Epidermal melanocyte (primary cell): ENCODE measurements around the gene SMARCA4.

ENCODE experiments used
- DNase-seq: peaks from one replicate; pipeline ENCODE4 v3.0.0; 2011; ENCODE audit warnings: low spot score; ENCODE audit not compliant: insufficient read length

SMARCA4 gene

GRCh38 chr19:11033251-11033650, 72.4 kb downstream of the SMARCA4 start:
- no peak for DNase-seq

DNA sequence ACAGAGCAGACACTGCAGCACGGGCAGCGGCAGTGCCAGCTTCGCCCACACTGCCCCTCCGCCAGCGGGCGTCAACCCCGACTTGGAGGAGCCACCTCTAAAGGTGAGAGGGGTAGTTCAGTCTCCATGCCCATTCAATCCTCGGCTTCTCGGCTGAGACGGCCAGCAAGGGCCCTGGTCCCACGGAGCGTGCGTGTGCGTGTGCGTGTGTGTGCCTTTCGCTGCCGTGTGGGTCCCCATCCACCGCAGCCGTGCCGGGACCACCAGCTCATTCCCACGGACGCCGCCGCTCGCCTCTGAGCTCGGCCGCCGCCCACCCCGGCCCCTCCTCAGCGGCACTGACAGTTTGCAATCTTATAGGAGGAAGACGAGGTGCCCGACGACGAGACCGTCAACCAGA, 72.9 kb downstream of the SMARCA4 start:
- no peak for DNase-seq

DNA sequence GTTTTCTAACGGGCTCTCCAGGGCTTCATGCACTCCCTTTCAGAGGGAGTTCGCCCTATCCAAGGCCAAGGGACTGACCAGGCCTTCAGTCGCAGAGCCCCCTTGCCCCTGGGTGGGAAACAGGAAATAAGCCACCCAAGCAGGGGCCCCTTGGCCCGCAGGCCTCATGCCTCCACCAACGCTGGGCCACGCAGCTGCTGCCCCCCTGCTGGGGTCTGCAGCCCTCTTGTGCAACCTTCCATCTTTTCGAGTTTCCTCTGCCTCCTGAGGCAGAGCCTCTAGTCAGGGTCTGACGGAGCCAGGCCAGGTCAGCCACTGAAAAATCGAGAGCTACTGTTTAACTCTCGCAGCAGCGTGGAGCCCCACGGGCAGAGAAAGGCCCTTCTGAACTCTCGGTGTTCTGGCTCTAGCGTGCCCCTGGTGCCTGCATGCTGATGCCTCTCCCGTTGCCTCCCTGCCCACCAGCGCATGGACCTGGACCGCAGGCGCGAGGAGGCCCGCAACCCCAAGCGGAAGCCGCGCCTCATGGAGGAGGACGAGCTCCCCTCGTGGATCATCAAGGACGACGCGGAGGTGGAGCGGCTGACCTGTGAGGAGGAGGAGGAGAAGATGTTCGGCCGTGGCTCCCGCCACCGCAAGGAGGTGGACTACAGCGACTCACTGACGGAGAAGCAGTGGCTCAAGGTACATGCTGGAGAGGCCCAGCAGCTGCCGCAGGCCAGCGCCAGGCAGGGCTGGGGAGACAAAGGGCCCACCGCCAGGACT, 73.8 kb downstream of the SMARCA4 start:
- no peak for DNase-seq

DNA sequence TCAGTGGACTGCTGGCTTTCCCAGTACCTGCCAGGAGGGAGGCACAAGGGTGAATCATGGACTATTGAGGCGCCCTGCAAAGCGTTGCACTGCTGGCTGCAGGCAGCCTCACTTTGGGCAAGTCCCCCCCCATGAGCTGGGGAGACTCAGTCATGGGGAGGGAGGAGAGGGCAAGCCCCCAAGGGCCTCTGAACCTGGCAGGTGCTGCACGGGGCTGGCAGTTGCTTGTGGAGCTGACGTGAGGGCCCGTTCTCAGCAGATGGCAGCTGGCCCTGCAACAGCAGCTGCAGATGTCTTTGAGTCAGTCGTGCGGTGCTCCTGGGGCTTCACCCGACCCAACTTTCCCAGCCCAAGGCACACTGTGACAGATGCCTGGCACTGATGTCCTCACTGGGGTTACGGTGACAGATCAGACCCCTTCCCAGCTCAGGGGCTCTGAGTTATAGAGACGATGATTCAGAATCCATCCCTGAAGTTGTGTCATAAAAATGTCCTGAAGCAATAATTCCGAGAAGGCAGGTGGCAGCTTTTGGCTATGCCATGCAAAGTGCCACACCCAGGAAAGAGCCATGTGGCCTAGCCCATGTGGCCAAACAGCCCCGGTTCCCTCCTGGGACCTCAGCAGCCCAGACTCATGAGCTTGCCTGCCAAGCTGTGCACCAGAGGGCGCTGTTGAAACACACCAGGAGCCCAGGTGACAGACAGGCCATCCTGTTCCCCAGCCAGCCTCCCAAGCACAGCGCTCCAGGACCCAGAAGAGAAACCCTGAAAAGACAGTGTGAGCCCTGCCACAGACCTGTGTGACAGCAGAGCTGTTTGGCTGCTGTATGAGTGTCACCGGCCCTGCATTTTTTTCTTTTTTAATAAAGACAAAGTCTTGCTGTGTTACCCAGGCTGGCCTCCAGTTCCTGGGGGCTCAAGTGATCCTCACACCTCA, 74.9 kb downstream of the SMARCA4 start:
- DNase-seq = peak; percentile 92

GRCh38 chr19:11038511-11038910, 77.7 kb downstream of the SMARCA4 start:
- DNase-seq = no peak

DNA sequence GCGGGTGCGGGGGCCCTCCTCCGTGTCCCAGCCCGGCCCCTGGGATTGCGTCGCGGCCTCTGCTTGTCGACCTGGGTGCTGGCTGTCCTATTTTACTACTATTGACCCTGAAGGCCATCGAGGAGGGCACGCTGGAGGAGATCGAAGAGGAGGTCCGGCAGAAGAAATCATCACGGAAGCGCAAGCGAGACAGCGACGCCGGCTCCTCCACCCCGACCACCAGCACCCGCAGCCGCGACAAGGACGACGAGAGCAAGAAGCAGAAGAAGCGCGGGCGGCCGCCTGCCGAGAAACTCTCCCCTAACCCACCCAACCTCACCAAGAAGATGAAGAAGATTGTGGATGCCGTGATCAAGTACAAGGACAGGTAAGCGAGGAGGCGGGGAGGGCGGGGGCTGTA, 80.4 kb downstream of the SMARCA4 start:
- no peak for DNase-seq

GRCh38 chr19:11041966-11042627, 81.3 kb downstream of the SMARCA4 start:
- no peak for DNase-seq

- DNase-seq = no peak
Observed at GRCh38 chr19:11044431-11044830, 83.6 kb downstream of the SMARCA4 start.

DNA sequence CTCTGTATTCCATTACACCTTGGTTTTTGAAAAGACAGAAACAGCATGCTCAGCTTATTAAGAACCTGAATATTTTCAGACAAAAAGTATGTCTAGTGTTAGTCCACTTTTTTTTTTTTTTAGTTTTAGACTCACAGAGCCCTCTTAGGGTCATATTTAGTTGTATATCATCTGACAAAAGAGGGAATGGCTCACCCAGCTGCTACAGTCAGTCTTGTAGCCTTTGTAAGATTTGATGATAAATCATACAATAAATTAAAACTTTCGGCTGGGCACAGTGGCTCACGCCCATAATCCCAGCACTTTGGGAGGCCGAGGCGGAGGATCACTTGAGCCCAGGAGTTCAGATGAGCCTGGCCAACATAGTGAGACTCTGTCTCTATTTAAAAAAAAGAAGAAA, 84.7 kb downstream of the SMARCA4 start:
- no peak for DNase-seq

GRCh38 chr19:11046605-11047354, 86.0 kb downstream of the SMARCA4 start:
- no peak for DNase-seq

DNA sequence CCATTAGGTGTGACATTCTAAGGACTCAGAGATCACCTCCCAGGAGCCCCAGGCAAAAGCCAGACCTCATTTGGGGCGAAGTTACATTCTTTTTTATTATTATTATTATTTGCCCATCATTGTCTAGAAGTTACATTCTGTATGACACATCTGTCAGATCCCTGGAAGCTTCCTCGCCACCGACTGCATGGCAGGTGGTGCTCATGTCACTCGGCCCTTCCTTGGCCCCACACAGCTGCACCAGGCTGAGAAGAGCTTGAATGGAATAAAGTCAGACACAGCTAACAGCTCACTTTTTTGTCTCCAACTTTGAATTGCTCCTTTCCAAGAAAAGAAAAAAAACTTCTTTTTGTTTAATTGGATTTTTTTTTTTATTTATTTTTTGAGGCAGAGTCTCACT, 87.0 kb downstream of the SMARCA4 start:
- DNase-seq = no peak

DNA sequence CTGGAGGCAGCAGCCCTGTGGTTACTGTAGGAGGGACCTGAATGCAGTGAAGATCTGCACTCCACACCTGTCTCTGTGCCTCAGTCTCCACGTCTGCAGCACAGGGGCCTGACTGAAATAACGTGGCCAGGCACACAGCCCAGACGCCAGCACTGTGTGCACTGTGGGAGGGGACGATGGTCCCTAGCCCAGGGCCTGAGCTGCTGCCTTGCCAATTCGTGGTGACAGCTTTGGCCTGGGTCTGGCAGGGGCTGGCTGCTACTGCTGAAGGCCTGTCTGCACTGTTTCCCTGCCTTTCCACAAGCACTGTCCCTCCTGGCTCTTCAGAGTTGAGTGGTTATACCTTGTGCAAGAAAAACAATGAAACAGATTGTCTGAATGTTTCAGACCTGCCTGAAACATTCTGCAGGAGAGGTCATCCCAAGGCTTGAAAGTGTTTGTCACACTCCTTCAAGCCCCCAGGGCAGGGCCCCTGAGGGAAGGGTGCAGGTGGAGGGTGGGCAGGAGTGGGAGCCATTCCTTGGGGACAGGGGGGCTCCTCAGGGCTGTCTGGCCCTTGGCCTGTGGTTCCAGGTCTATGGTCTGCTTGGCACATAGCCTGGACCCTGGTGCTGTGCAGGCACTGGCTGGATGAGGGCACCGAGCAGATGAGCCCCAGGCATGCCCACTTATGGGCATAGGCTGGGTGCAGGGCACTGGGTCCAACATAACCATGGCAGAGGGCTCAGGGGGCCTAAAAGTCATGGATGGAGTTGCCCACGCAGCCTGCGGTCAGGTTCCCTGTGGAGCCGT, 89.7 kb downstream of the SMARCA4 start:
- no peak for DNase-seq

DNA sequence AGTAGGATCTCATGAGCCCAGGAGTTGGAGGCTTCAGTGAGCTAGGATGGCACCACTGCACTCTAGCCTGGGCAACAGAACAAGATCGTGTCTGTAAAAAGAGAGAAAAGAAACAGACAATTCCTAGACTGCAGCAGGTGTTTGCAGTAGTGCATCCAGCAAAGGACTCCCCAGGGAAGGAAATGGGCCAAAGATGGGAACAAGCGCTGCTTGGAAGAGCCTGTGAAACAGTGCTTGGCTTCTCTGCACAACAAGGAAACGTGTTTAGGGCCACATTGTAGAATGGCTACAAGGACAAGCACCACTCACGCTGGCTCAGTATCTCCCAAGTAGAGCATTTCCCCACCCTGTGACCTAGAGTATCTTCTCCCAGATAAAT, 93.0 kb downstream of the SMARCA4 start:
- DNase-seq = no peak

- DNase-seq = no peak
Observed at GRCh38 chr19:11054200-11054599, 93.4 kb downstream of the SMARCA4 start.

DNA sequence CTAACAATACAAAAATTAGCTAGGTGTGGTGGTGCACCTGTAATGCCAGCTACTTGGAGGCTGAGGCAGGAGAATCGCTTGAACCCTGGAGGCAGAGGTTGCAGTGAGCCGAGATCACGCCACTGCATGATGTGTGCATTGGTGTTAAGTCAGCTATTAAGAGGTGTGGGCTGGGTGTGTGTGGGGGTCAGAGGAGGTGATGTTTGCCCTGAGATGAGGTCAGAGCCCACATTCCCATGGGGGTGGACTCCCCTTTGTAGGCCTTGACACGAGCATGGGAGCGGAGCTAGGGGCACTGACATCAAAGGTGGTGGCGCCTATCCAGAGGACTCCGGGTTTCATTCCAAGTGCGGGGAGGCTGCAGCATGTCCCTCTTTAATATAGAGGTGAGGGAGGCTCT, 93.8 kb downstream of the SMARCA4 start:
- DNase-seq = no peak

- no peak for DNase-seq
Observed at GRCh38 chr19:11058246-11059030, 97.6 kb downstream of the SMARCA4 start.

DNA sequence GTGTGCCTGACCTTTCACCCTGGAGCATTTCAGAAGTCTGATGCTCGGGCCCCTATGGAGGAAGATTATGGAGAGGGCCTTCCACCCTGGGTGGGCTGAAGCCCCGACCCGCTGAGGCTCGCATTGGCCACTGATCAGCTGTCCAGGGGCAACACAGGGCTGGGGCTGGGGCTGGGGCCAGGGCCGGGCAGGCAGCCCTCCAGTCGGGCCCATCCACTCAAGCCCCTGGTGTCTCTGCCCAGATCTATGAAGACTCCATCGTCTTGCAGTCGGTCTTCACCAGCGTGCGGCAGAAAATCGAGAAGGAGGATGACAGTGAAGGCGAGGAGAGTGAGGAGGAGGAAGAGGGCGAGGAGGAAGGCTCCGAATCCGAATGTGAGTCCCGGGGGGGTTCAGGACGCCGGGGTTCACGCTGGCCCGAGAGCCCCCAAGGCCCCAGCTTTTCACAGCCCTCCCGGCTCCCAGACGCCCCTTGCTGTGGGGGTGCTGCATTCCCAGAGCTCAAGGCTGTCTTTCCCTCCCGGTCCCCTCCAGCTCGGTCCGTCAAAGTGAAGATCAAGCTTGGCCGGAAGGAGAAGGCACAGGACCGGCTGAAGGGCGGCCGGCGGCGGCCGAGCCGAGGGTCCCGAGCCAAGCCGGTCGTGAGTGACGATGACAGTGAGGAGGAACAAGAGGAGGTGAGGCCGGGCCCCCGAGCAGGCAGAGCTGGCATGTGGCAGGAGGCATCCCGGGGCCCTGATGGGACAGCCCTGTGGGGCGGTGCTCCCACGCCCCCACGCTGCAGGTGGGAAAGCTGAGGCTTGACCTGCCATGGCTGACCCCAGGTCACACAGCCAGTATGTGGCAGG, 98.9 kb downstream of the SMARCA4 start:
- no peak for DNase-seq

DNA sequence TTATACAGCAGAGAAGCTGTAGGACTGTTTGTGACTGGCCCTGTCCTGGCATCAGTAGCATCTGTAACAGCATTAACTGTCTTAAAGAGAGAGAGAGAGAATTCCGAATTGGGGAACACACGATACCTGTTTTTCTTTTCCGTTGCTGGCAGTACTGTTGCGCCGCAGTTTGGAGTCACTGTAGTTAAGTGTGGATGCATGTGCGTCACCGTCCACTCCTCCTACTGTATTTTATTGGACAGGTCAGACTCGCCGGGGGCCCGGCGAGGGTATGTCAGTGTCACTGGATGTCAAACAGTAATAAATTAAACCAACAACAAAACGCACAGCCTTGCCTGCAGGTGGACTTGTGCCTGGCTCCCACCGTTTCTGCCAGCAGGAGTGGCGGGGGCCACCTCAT, 101.1 kb downstream of the SMARCA4 start:
- no peak for DNase-seq

DNA sequence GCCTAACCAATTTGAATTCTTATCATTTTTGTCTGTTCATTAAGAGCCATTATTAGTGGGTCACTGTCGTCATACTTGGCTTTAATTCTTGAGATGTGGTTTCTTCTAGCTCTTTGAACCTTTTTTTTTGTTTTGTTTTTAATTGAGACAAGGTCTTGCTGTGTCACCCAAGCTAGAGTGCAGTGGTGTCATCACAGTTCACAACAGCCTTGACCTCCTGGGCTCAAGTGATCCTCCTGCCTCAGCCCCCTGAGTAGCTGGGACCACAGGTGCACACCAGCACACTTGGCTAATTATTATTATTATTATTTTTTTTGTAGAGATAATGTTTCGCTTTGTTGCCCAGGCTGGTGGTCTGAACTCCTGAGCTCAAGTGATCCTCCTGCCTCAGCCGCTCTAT, 102.6 kb downstream of the SMARCA4 start:
- DNase-seq = no peak
